NT2/D1 (cell line): ENCODE data around the gene L3MBTL4.

ENCODE experiments used
- DNase-seq: peaks from one replicate; pipeline ENCODE4 v3.0.0-alpha.2; 2011; ENCODE audit warnings: low read depth, low spot score
- H3K27me3 ChIP-seq: 2 replicates; pipeline ENCODE4 v1.6.0; 2011; ENCODE audit warnings: mild to moderate bottlenecking; ENCODE audit not compliant: insufficient read length, insufficient read depth
- H3K36me3 ChIP-seq: 2 replicates; pipeline ENCODE4 v1.6.1; 2011; ENCODE audit warnings: mild to moderate bottlenecking, low read length, mixed read lengths; ENCODE audit not compliant: insufficient read depth, insufficient read length
- H3K4me1 ChIP-seq: 2 replicates; pipeline ENCODE4 v1.5.1; 2011; ENCODE audit not compliant: insufficient read depth, insufficient read length
- H3K4me3 ChIP-seq: 2 replicates; pipeline ENCODE4 v1.5.1; 2011; ENCODE audit warnings: low read depth; ENCODE audit not compliant: insufficient read length
- H3K9ac ChIP-seq: 2 replicates; pipeline ENCODE4 v1.6.0; 2011; ENCODE audit warnings: low read depth; ENCODE audit not compliant: insufficient read length
- H3K9me3 ChIP-seq: 2 replicates; pipeline ENCODE4 v1.5.1; 2011; ENCODE audit warnings: mild to moderate bottlenecking, low read length; ENCODE audit not compliant: insufficient read depth
- SUZ12 ChIP-seq: IDR thresholded peaks from 2 replicates; pipeline ENCODE4 v1.6.1; 2011; ENCODE audit not compliant: insufficient read length, insufficient read depth; ENCODE audit errors: extremely low read depth
- YY1 ChIP-seq: IDR thresholded peaks from 2 replicates; pipeline ENCODE4 v1.6.1; 2011; ENCODE audit not compliant: insufficient read length, insufficient read depth
- ZNF274 ChIP-seq: IDR thresholded peaks from 2 replicates; pipeline ENCODE4 v1.6.1; 2011; ENCODE audit warnings: mild to moderate bottlenecking, low read depth, low read length

L3MBTL4 gene

GRCh38 chr18:6434987-6435709, 20.4 kb upstream of the L3MBTL4 start:
- no peaks in the 10 kb centered on the region for H3K27me3 ChIP-seq
- H3K9ac ChIP-seq: no peak overlapping the region
- H3K36me3 ChIP-seq: no peaks in the 10 kb centered on the region
- no peak overlapping the region for H3K4me3 ChIP-seq
- no peaks in the 10 kb centered on the region for H3K4me1 ChIP-seq
- DNase-seq: no peak
- no peak for TF ChIP-seq SUZ12
- TF ChIP-seq ZNF274: no peak
- TF ChIP-seq YY1: no peak
- no peaks in the 10 kb centered on the region for H3K9me3 ChIP-seq

GRCh38 chr18:6434481-6434880, 19.8 kb upstream of the L3MBTL4 start:
- H3K27me3 ChIP-seq: no peaks in the 10 kb centered on the region
- no peaks in the 10 kb centered on the region for H3K9me3 ChIP-seq
- no peak for DNase-seq
- no peak overlapping the region for H3K4me3 ChIP-seq
- no peaks in the 10 kb centered on the region for H3K4me1 ChIP-seq
- H3K36me3 ChIP-seq: no peaks in the 10 kb centered on the region
- H3K9ac ChIP-seq: no peak overlapping the region
- TF ChIP-seq SUZ12 (no peak), YY1 (no peak), ZNF274 (no peak)

- no peak for TF ChIP-seq YY1
- TF ChIP-seq SUZ12: no peak
- TF ChIP-seq ZNF274: no peak
- DNase-seq: no peak
- no peaks in the 10 kb centered on the region for H3K27me3 ChIP-seq
- H3K36me3 ChIP-seq: no peaks in the 10 kb centered on the region
- H3K9me3 ChIP-seq: no peaks in the 10 kb centered on the region
- no peak overlapping the region for H3K9ac ChIP-seq
- H3K4me1 ChIP-seq: no peaks in the 10 kb centered on the region
- H3K4me3 ChIP-seq: no peak overlapping the region
Observed at GRCh38 chr18:6431659-6432318, 17.1 kb upstream of the L3MBTL4 start.

- Histone ChIP-seq H3K27me3 (no peaks in the 10 kb centered on the region), H3K4me3 (no peak overlapping the region), H3K36me3 (no peaks in the 10 kb centered on the region), H3K9me3 (no peaks in the 10 kb centered on the region), H3K4me1 (no peaks in the 10 kb centered on the region), H3K9ac (no peak overlapping the region)
- DNase-seq: no peak
- no peak for TF ChIP-seq YY1
- TF ChIP-seq SUZ12: no peak
- no peak for TF ChIP-seq ZNF274
Observed at GRCh38 chr18:6428851-6429395, 14.2 kb upstream of the L3MBTL4 start.

- no peak overlapping the region for H3K9ac ChIP-seq
- H3K36me3 ChIP-seq: no peaks in the 10 kb centered on the region
- H3K4me3 ChIP-seq: no peak overlapping the region
- TF ChIP-seq SUZ12: no peak
- TF ChIP-seq ZNF274: no peak
- no peak for TF ChIP-seq YY1
- H3K4me1 ChIP-seq: no peaks in the 10 kb centered on the region
- H3K9me3 ChIP-seq: no peaks in the 10 kb centered on the region
- no peak for DNase-seq
- no peaks in the 10 kb centered on the region for H3K27me3 ChIP-seq
Observed at GRCh38 chr18:6427286-6427685, 12.6 kb upstream of the L3MBTL4 start.

- Histone ChIP-seq H3K9ac (no peak overlapping the region), H3K36me3 (no peaks in the 10 kb centered on the region), H3K9me3 (no peaks in the 10 kb centered on the region), H3K27me3 (no peaks in the 10 kb centered on the region), H3K4me3 (no peak overlapping the region), H3K4me1 (no peaks in the 10 kb centered on the region)
- no peak for TF ChIP-seq SUZ12
- no peak for TF ChIP-seq ZNF274
- no peak for TF ChIP-seq YY1
- DNase-seq: no peak
Observed at GRCh38 chr18:6423289-6423688, 8.6 kb upstream of the L3MBTL4 start.

GRCh38 chr18:6414118-6414722, 491 bp downstream of the L3MBTL4 start:
- H3K4me3 ChIP-seq: peak overlapping the region; percentile 56
- no peaks in the 10 kb centered on the region for H3K4me1 ChIP-seq
- no peaks in the 10 kb centered on the region for H3K9me3 ChIP-seq
- no peak for DNase-seq
- H3K36me3 ChIP-seq: no peaks in the 10 kb centered on the region
- TF ChIP-seq ZNF274 (no peak), SUZ12 (no peak), YY1 (no peak)
- peak overlapping the region; percentile 56 for H3K9ac ChIP-seq
- H3K27me3 ChIP-seq: peaks cover 32% of the 10 kb centered on the region
